Embryonic facial prominence (tissue), 1 donor: ENCODE measurements around the gene FOXO3.
"Not testable (repeated sequence)": the region's sequence is repeated elsewhere in the genome, so short reads cannot be mapped to it uniquely, and the experiment has no call there.

Experiments used
- DNase-seq: peaks from one replicate; pipeline ENCODE4 v3.0.0-alpha.2; 2016; ENCODE audit errors: extremely low spot score

FOXO3 gene

DNA sequence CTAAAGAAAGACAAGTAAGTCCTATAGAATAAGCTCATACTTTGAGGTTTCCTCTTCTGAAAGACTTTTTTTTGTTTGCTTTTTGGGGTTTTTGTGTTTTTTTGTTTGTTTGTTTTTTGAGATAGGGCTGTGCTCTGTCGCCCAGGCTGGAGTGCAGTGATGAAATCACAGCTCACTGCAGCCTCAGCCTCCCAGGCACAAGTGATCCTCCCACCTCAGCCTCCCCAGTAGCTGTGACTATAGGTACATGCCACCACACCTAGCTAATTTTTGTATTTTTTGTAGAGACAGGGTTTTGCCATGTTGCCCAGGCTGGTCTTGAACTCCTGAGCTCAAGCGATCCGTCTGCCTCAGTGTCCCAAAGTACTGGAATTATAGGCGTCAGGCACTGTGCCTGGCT lies 98.1 kb downstream of the FOXO3 start:
- DNase-seq = not testable (repeated sequence)

DNA sequence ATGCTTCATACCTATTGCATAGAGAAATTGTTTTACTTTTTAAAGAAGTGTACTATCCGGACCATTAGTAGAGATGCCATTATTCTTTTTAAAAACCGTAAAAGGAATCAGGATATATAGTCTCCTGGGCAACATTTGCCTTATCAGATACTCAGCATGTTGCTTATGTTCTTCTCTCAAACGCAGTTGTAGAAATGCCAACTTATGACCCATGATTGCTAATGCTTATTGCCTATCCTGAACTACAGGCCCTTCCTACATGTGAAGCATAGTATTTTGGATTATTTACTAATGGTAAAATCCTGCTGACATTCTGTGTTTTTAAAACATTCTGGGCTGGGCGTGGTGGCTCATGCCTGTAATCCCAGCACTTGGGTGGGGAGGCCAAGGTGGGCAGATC lies 99.5 kb downstream of the FOXO3 start:
- no peak for DNase-seq

DNA sequence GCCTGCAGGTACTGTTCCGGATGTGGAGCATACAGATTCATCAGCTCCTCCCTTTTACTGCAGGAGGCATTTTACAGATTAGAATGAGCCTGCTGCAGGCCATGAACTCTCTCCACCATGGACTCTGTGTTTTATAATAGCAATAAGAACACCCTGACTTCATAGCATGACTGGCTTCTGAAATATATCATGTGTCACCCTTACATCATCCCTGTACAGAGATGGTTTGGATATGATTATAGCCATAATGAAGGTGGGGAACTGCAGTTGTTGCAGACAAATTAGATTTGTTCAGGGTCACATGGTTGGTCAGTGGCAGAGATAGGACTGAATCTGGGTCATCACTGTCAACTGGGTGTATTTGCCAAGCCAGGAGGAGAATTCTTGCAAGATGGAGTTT lies 100.7 kb downstream of the FOXO3 start:
- DNase-seq = no peak

DNA sequence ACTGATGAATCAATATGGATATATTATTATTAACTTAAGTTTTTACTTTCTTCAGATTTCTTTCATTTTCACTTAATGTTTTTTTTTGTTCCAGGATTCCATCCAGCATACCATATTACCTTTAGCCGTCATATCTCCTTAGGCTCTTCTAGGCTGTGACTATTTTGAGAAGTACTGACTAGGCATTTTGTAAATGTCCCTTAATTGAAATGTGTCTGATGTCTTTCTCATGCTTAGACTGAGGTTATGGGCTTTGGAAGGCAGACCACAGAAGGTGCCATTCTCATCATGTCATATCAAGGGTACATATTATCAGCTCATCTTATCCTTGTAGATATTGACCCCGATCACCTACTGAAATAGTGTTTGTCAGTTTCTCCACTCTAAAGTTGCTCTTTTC lies 101.3 kb downstream of the FOXO3 start:
- DNase-seq = no peak

DNA sequence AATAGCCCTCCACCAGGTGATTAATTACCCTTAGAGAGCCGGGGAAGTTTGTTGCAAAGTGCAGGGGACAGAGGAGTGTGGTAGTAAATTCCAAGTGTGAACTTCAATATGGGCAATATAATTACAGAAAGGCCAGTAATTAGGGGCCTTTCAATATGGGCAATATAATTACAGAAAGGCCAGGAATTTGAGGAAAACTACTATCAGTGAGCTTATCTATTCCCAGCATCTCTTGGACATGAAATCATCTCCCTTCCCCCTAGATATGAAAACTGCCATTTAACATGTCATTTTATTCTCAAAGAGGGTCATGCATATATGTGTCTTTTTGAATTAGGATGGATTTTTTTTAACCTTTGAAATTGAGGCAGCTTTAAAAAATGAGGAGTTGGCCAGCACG lies 102.0 kb downstream of the FOXO3 start:
- no peak for DNase-seq

DNA sequence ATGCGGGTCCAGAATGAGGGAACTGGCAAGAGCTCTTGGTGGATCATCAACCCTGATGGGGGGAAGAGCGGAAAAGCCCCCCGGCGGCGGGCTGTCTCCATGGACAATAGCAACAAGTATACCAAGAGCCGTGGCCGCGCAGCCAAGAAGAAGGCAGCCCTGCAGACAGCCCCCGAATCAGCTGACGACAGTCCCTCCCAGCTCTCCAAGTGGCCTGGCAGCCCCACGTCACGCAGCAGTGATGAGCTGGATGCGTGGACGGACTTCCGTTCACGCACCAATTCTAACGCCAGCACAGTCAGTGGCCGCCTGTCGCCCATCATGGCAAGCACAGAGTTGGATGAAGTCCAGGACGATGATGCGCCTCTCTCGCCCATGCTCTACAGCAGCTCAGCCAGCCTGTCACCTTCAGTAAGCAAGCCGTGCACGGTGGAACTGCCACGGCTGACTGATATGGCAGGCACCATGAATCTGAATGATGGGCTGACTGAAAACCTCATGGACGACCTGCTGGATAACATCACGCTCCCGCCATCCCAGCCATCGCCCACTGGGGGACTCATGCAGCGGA lies 102.9 kb downstream of the FOXO3 start:
- DNase-seq = not testable (repeated sequence)

DNA sequence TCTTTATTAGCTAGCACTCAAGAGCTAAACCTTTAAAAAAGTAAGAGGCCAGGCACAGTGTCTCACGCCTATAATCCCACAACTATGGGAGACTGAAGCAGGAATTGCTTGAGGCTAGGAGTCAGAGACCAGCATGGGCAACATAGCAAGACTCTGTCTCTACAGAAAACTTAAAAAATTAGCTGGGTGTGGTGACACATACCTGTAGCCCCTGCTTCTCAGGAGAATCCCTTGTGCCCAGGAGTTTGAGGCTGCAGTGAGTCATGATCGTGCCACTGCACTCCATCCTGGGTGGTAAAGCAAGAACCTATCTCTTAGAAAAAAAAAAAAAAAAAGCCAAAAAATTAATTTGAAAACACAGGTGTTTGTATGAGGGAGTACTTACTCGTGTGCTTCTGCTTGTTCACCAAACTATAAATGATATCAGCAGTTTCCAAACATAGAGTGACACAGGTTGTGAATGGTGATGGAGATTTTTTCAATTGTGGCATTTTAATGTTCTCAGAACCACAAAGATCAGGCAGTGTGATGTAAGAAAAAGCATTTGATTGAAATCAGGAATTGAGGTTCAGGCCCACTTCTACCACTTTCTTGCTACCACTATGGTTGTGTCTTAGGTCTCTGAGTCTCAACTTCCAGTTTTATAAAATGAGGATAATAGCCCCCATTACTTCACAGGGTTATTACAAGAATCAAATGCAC lies 104.9 kb downstream of the FOXO3 start:
- no peak for DNase-seq

DNA sequence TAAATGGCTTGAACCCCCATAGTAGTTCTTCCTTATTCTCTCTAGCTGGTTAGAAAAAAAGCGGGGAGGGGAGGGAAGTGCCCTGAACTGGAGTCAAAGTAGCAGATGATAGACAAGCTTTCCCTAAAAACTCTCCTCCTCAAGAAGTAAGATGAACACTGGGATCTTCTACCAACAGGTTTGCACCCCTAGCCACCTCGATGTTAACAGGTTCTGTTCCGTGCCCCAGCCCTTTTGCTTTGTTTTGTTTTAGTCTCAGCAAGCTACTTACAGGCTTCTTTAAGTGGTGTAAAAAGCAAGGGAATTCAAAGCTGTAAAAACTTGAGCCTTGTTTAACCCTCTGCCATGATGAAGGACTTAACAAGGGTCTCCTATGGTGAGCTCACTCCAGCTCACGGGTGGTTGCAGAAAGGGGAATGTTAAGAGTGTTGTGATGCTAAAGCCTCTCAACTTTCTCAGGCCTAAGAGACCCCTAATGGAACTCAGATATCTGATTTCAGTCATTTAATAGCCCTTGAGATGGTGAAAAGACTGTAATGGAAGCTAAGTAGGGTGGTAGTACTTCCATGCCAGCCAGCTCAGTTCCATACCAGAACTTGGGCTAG lies 106.0 kb downstream of the FOXO3 start:
- no peak for DNase-seq

DNA sequence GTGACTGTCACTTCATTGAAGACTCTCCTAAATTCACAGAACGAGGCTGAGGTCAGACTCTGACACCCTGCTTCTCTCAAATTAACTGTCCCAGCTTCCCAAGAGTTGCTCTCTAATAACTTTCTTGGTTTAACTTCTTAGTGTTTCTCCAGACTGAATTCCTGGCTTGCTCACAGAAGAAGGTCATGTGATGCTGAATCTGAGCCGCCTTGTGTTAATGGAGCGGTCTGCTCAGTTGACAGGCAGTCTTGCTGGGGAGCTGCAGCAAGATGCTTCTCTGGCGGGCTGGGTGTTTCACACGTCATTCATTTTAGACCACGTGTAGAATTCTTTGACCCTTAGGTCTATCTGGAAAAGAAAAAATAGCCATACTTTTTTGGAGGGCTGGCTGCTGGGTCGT lies 107.3 kb downstream of the FOXO3 start:
- DNase-seq = no peak

DNA sequence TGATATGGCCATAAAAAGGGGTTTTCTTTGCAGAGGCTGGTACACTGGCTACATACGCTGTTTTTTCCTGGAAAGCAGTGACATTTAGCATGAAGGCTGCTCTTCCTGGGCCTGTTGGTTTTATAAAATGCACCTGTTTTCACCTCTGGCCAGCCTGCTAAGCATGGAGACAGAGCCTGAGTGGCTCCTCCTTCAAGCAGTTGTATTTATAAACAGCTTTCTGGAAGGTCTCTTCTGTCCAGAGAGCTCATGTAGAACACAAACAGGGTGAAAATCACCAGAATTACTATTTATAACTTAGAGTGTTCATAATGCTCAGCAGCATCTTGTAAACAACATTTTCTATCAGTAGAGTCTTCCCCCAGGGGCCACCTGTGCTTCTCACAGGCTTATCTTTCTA lies 109.0 kb downstream of the FOXO3 start:
- DNase-seq = no peak

DNA sequence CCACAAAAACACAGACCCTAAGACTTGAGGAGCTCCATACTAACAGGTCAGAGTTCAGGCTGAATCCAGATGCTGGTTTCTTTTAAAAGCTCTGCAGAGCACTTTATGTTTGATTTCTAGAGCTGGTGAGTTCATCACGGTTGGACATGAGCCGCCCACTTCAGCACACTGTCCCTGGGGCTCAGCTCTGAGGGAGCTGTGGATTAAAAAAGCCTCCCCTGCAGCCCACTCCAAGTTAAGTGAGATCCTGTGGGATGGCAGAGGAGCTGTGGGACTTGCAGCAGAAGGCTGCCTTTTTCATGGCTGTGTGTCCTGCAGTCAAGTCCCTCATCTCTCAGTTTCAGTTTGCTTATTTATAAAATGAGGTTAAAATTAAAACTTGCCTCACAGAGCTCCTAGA lies 110.5 kb downstream of the FOXO3 start:
- no peak for DNase-seq

DNA sequence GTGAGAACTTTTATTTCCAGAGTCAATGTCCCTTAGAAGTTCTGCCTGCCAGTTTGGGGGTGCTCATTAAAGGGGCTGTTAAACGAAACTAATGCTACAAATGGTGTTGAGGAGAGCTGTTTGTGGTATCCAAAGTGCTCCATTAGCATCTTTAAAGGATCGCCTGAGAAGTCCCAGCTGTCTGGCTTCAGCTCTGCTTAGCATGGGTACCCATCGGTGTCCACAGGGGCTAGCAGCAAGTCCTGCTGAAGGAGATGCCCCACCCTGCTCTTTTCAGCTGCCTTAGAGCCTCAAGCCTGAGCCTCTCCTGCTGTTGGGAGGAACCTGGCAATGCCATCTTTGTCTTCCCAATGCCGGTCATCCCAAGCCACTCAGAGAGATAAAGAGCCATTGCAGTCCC lies 111.1 kb downstream of the FOXO3 start:
- DNase-seq = no peak

DNA sequence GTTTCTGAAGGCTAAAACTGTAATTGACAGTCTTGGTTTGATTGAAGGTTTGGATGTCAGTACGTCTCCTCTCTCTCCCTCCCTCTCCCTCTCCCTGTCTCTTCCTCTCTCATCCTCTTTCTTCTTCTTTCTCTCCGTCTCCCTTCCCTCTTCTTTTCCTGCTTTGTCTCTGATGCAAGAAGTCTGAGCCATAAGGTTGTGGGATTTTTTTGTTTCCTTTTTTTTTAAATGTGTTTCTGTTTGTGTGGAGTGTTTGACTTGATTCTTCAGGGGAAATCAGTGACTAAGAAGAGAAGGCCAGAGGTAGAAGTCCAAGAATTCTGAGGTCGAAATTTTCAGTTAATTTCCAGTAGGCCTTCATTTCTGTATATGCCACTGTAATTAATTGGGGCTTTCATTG lies 111.9 kb downstream of the FOXO3 start:
- DNase-seq = no peak

DNA sequence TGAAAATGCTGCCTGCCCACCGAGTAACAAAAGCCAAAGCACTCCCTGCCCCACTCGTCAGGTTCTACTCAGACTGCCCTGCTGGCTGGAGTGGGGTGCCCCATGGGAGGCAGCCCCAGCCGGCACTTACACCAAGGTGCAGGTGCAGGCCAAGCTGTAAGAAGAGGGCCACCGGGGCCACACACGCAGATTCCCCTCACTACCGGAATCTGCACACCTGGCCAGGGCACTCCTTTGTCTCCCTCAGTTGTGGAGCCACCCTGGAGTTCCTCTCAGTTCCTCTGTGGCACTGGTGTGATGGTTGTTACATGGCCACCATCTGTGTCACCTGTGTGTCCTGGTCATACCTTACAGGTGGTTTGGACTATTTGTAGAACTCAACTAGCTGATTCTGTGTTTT lies 112.4 kb downstream of the FOXO3 start:
- no peak for DNase-seq

DNA sequence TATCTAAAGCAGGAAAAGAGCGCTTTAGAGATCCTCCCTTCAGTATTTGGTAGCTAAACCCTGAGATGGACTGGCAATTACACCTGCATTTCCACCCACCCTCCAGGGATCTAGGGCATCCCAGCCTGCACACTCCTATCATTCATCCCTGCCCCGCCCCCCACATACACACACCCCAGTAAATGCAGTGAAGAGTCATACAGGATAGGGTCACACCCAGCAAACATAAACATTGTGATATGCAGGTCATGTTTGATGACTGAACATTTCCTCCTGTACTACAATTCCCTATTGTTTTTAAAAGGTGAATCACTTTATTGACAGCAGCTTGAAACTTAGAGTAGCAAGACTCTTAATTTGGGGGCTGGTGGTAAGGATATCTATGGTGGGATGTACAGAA lies 112.9 kb downstream of the FOXO3 start:
- no peak for DNase-seq

DNA sequence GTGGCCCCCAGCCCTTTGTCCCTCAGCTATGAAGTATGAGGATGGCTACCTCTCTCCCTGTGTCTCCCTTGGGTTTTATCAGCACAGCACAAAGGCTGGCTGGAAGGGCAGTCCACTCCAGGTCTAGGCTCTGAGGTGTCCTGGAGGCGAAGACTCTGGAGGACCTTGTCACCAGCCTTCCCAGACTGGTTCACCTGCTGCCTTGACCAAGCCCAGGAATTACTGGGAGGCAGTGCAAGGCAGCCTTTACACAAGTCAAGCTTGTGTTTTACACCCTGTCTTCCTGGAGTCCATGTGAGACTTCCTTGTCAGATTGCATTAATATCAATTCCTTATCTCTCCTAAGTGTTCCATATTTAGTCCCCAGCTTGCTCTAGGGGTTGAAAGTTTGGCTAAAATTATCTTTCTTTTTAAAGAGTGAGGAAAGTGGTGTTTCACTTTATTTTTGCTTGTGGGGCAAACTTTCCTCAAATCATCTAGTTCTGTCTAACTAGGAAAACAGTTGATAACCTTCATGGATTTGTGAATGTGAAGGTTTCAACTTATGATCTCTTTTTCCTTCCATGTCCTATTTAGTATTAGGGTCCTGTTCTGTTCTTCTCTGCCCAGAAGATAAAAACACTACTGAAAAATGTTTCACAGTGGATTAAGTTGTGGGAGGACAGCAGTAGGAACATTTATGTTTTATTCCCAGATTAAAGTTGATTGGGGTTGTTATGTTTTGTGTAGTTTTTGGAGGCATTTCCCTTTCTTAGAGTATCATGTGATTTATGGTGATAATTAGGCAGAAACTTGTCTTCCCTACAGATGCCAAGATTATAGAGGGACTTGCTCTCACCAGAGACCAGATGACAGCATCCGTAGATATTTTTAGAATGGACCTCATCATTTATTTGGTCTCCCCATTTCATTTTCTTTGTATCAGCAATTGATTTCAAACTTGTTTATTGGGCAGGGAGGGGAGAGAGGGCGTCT lies 114.8 kb downstream of the FOXO3 start:
- no peak for DNase-seq

DNA sequence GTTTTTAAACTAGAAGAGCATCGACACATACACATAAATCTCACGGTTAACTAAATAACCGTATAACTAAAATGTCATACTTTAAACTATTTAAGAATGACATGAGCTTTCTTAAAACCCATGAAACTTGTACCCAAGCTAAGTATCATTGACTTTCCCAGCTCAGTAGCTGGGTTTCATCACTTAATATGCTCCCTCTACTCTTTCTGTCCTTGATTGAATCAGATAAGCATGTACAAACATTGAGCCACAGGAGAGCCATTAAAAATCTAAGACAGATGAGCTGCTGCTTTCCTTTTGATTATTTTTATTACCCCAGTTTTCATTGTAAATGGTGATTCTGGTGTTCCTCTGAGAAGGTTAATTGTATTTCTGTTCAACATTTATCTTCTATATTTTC lies 115.8 kb downstream of the FOXO3 start:
- DNase-seq = no peak

DNA sequence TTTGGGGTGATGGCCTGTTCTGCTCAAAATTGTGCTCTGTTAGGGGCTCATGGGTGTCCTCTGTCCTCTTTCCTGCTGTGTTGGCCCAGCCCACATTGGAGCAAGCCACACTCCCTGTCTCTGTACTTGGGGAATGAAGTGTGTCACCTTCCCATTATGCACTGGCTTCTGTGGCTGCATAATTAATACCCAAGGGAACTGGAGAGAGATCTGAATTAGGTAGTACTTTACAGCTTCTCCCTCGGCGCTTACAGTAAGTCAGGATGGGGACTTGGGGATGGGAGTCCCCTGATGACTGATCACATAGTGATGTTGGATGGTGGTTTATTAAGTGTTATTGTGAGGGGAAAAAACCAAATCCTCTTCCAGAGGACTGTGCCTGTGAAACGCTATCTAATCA lies 116.6 kb downstream of the FOXO3 start:
- DNase-seq = no peak

DNA sequence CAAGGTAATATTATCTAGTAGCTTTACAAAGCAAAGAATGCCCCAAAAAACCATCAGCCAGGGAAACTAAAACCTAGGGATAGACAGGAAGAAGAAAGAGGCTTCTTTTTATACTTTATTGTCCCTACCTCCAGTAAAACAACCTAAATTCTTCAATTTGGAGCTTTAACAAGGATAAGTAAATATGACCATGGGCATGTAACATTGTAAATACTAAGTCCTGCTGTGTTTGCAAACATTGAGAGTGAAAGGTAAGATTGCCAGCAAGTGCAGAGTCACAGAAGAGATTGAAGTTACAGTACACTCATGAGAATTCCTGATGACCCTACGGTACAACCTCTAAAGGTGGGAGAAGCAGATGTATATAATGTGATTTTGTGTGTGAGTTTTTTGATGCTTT lies 117.2 kb downstream of the FOXO3 start:
- DNase-seq = no peak

DNA sequence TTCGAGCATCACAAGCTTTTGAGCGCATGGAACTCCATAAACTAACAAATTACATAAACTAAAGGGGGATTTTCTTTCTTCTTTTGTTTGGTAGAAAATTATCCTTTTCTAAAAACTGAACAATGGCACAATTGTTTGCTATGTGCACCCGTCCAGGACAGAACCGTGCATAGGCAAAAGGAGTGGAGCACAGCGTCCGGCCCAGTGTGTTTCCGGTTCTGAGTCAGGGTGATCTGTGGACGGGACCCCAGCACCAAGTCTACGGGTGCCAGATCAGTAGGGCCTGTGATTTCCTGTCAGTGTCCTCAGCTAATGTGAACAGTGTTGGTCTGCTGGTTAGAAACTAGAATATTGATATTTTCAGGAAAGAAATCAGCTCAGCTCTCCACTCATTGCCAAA lies 119.6 kb downstream of the FOXO3 start:
- not testable (repeated sequence) for DNase-seq

DNA sequence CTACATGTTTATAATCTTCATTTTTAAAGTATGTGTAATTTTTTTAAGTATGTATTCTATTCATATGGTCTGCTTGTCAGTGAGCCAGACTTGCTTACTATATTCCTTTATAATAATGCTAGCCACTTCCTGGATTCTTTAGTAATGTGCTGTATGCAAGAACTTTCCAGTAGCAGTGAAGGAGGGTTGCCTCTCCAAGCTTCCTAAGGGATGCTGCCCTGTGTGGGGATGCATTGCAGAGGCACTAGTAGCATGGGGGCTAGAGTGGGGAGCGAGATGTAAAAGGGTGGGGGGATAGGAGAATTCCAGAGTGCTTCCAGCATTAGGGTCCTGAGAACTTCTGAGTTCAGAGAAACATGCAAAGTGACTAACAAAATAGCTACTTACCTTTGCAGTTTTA lies 121.0 kb downstream of the FOXO3 start:
- DNase-seq = not testable (repeated sequence)

DNA sequence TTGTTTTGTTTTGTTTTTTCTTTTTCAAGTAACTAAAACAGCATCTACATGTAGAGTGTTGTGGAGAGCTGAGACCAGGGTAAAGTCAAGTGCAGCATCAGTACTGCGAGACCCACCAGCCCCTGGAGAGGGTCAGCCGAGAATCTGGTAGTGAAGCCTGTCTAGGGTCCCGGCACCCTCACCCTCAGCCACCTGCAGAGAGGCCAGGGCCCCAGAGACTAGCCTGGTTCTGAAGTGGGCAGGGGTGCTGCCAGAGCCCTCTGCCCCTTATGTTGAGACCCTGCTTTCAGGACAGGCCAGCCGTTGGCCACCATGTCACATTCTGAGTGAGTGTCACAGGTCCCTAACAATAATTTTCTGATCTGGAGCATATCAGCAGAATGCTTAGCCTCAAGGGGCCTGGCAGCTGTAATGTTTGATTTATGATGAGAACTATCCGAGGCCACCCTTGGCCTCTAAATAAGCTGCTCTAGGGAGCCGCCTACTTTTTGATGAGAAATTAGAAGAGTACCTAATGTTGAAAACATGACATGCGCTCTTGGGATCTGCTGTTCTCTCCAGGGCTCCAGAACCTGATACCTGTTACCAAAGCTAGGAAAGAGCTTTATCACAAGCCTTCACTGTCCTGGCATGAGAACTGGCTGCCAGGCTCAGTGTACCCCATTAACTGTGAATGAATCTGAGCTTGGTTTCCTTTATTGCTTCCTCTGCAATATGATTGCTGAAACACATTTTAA lies 121.8 kb downstream of the FOXO3 start:
- DNase-seq = not testable (repeated sequence)
